Spinal cord (tissue), 10 donors: ENCODE results near the gene BMF. TPM values are rescaled to one million over a fixed set of nuclear protein-coding genes. Genes with fewer than 3 reads are reported as not detected.

Experiments used
- DNase-seq, 6 donors: peaks; one replicate each; pipeline versions ENCODE4 v3.0.0 to v3.0.0-alpha.2; 2013 to 2015; ENCODE audit warnings: low spot score in 6 of 6, low read depth in 4 of 6
- H3K27ac ChIP-seq: one replicate; pipeline ENCODE4 v1.5.1; 2013; ENCODE audit warnings: low read depth, low read length, control low read depth
- H3K27me3 ChIP-seq: one replicate; pipeline ENCODE4 v1.6.1; 2013; ENCODE audit warnings: low read length; ENCODE audit not compliant: control insufficient read depth, insufficient read depth
- H3K36me3 ChIP-seq: one replicate; pipeline ENCODE4 v1.6.1; 2013; ENCODE audit warnings: low read length; ENCODE audit not compliant: control insufficient read depth, insufficient read depth
- H3K4me1 ChIP-seq: one replicate; pipeline ENCODE4 v1.6.1; 2013; ENCODE audit warnings: low read length; ENCODE audit not compliant: control insufficient read depth, insufficient read depth
- H3K4me3 ChIP-seq: one replicate; pipeline ENCODE4 v1.5.1; 2013; ENCODE audit warnings: low read depth, low read length, control low read depth
- H3K9me3 ChIP-seq: one replicate; pipeline ENCODE4 v1.6.1; 2013; ENCODE audit warnings: low read length; ENCODE audit not compliant: control insufficient read depth, insufficient read depth
- WGBS: methylation state at CpG from one replicate; pipeline ENCODE4 v1.1.5; 2013; ENCODE audit warnings: missing lambda C conversion rate; ENCODE audit not compliant: insufficient coverage; 5-methylcytosine and 5-hydroxymethylcytosine counted together
- polyA plus RNA-seq, 2 donors: library from polyadenylated mRNA; unstranded; fragments of 120-200 nt; gene quantifications; one replicate each; pipeline ENCODE4 v1.2.1, GENCODE V29; 2013; ENCODE audit not compliant: insufficient read length in 2 of 2
- total RNA-seq, 2 donors: library from RNA; depleted of rRNA in 1 of 2; stranded (reverse); fragments of 120-200 nt in 1 of 2; fragments of >200 nt in 1 of 2; gene quantifications; one replicate each; pipeline versions ENCODE4 v1.2.3 to v1.2.4, GENCODE V29; 2013 to 2014
- donor health status: healthy.

Gene BMF
- total and polyA plus RNA-seq, 4 donors: 4.6 to 10.3 (median 7.9) TPM

GRCh38 chr15:40060236-40060961, 48.3 kb downstream of the BMF start:
- Histone ChIP-seq H3K4me3 (no peak overlapping the region), H3K36me3 (no peaks in the 10 kb centered on the region), H3K9me3 (no peaks in the 10 kb centered on the region), H3K4me1 (peaks cover 17% of the 10 kb centered on the region), H3K27me3 (no peaks in the 10 kb centered on the region), H3K27ac (no peak overlapping the region)
- no peak for DNase-seq
- WGBS: 95% methylated on average over 7 of the region's 10 CpGs

- Histone ChIP-seq H3K9me3 (no peaks in the 10 kb centered on the region), H3K36me3 (no peaks in the 10 kb centered on the region), H3K4me3 (no peak overlapping the region), H3K27ac (no peak overlapping the region), H3K27me3 (no peaks in the 10 kb centered on the region), H3K4me1 (peaks cover 22% of the 10 kb centered on the region)
- 92% methylated on average over 11 of the region's 11 CpGs for WGBS
- DNase-seq: no peak
Observed at GRCh38 chr15:40059821-40060220, 48.9 kb downstream of the BMF start.

- 82% methylated on average over 1 of the region's 3 CpGs for WGBS
- no peak for DNase-seq
- Histone ChIP-seq H3K27me3 (no peaks in the 10 kb centered on the region), H3K4me1 (peaks cover 21% of the 10 kb centered on the region), H3K27ac (no peak overlapping the region), H3K4me3 (no peak overlapping the region), H3K36me3 (peaks cover 7% of the 10 kb centered on the region), H3K9me3 (no peaks in the 10 kb centered on the region)
Observed at GRCh38 chr15:40058476-40059140, 50.1 kb downstream of the BMF start.

- H3K27me3 ChIP-seq: no peaks in the 10 kb centered on the region
- DNase-seq: no peak
- 75% methylated on average over 9 of the region's 14 CpGs for WGBS
- no peaks in the 10 kb centered on the region for H3K9me3 ChIP-seq
- no peak overlapping the region for H3K4me3 ChIP-seq
- peaks cover 7% of the 10 kb centered on the region for H3K36me3 ChIP-seq
- no peak overlapping the region for H3K27ac ChIP-seq
- peaks cover 13% of the 10 kb centered on the region for H3K4me1 ChIP-seq
Observed at GRCh38 chr15:40055576-40056293, 52.9 kb downstream of the BMF start.

GRCh38 chr15:40054855-40055575, 53.7 kb downstream of the BMF start:
- Histone ChIP-seq H3K27ac (no peak overlapping the region), H3K4me3 (no peak overlapping the region), H3K9me3 (no peaks in the 10 kb centered on the region), H3K36me3 (peaks cover 7% of the 10 kb centered on the region), H3K4me1 (peaks cover 13% of the 10 kb centered on the region), H3K27me3 (no peaks in the 10 kb centered on the region)
- 79% methylated on average over 6 of the region's 6 CpGs for WGBS
- no peak for DNase-seq

GRCh38 chr15:40054605-40054854, 54.1 kb downstream of the BMF start:
- no peak for DNase-seq
- 100% methylated on average over 1 of the region's 3 CpGs for WGBS
- no peak overlapping the region for H3K4me3 ChIP-seq

GRCh38 chr15:40053831-40054604, 54.7 kb downstream of the BMF start:
- DNase-seq: no peak
- Histone ChIP-seq H3K27ac (no peak overlapping the region), H3K36me3 (peaks cover 7% of the 10 kb centered on the region), H3K4me3 (no peak overlapping the region), H3K4me1 (peaks cover 13% of the 10 kb centered on the region), H3K27me3 (no peaks in the 10 kb centered on the region), H3K9me3 (no peaks in the 10 kb centered on the region)
- WGBS: 86% methylated on average over 14 of the region's 14 CpGs

More at GRCh38 chr15:40054605-40054854, 54.1 kb downstream of the BMF start:
- Histone ChIP-seq H3K27ac (no peak overlapping the region), H3K36me3 (peaks cover 7% of the 10 kb centered on the region), H3K27me3 (no peaks in the 10 kb centered on the region), H3K9me3 (no peaks in the 10 kb centered on the region), H3K4me1 (peaks cover 13% of the 10 kb centered on the region)

GRCh38 chr15:40053079-40053830, 55.4 kb downstream of the BMF start:
- peaks cover 17% of the 10 kb centered on the region for H3K4me1 ChIP-seq
- H3K9me3 ChIP-seq: no peaks in the 10 kb centered on the region
- no peak overlapping the region for H3K4me3 ChIP-seq
- 73% methylated on average over 10 of the region's 12 CpGs for WGBS
- no peaks in the 10 kb centered on the region for H3K27me3 ChIP-seq
- H3K27ac ChIP-seq: no peak overlapping the region
- H3K36me3 ChIP-seq: peaks cover 7% of the 10 kb centered on the region
- DNase-seq: no peak
